Stimulated activated naive CD8-positive, alpha-beta T cell treated with anti-CD3 and anti-CD28 coated beads, Interleukin-15, amount 100 ng/mL, for 72 hours (primary cell): ENCODE results near the gene GCNT1.
"Not testable (repeated sequence)": the region's sequence is repeated elsewhere in the genome, so short reads cannot be mapped to it uniquely, and the experiment has no call there.

ENCODE experiments used
- ATAC-seq: fragments of 150-1000 bp; cut with Tn5 transposase; 2 replicates; pipeline ENCODE4 v1.10.0; 2021; ENCODE audit warnings: mild to moderate bottlenecking, moderate library complexity
- DNase-seq, 2 donors: peaks; one replicate each; pipeline ENCODE4 v3.0.0; 2021 to 2022
- H3K27ac Mint-ChIP-seq, 2 donors: one replicate each; pipeline ENCODE4 v1.8.0; 2022; ENCODE audit warnings: mild to moderate bottlenecking in 2 of 2, mixed read lengths in 2 of 2, moderate library complexity in 2 of 2
- H3K27me3 Mint-ChIP-seq: one replicate; pipeline ENCODE4 v1.8.0; 2022; ENCODE audit warnings: mixed read lengths
- H3K4me1 Mint-ChIP-seq: one replicate; pipeline ENCODE4 v1.8.0; 2022; ENCODE audit warnings: mild to moderate bottlenecking, mixed read lengths
- H3K4me3 Mint-ChIP-seq, 2 donors: one replicate each; pipeline ENCODE4 v1.8.0; 2022; ENCODE audit warnings: mild to moderate bottlenecking in 2 of 2, mixed read lengths in 2 of 2, moderate library complexity in 1 of 2
- H3K9me3 Mint-ChIP-seq, 2 donors: one replicate each; pipeline ENCODE4 v1.8.0; 2022; ENCODE audit warnings: mixed read lengths in 2 of 2

The GCNT1 gene

GRCh38 chr9:76530458-76531110 lies 71.6 kb downstream of the GCNT1 start:
- Mint-ChIP-seq H3K9me3 (no peaks in the 10 kb centered on the region), H3K27me3 (no peaks in the 10 kb centered on the region), H3K4me1 (peaks cover 15% of the 10 kb centered on the region), H3K4me3 (peak overlapping the region in 1 of 2 donors; percentile 8), H3K27ac (peak overlapping the region; percentile 27 to 80)
- DNase-seq = no peak
- no peak for ATAC-seq

GRCh38 chr9:76531231-76531780 lies 72.3 kb downstream of the GCNT1 start:
- Mint-ChIP-seq H3K27me3 (no peaks in the 10 kb centered on the region), H3K27ac (no peak overlapping the region), H3K4me3 (no peak overlapping the region), H3K9me3 (no peaks in the 10 kb centered on the region), H3K4me1 (peaks cover 15% of the 10 kb centered on the region)
- ATAC-seq = no peak
- no peak for DNase-seq

DNA sequence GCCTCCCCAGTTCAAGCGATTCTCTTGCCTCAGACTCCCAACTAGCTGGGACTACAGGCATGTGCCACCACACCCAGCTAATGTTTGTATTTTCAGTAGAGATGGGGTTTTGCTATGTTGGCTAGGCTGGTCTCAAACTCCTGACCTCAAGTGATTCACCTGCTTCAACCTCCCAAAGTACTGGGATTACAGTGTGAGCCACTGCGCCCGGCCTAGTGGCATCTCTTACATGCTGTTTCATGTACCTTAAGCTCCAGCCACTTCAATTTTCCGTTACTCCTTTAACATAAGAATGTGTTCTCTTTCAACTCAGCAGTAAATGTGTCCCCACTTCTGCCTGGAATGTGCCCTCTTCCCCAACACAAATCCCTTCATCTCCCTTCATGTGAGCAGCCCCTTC lies 73.9 kb downstream of the GCNT1 start:
- H3K27me3 Mint-ChIP-seq, H3K4me3 Mint-ChIP-seq, DNase-seq, ATAC-seq, H3K27ac Mint-ChIP-seq, H3K9me3 Mint-ChIP-seq: not testable (repeated sequence)
- peaks cover 15% of the 10 kb centered on the region for H3K4me1 Mint-ChIP-seq

- Mint-ChIP-seq H3K27ac (no peak overlapping the region), H3K4me3 (no peak overlapping the region), H3K9me3 (no peaks in the 10 kb centered on the region), H3K4me1 (peaks cover 15% of the 10 kb centered on the region), H3K27me3 (no peaks in the 10 kb centered on the region)
- no peak for ATAC-seq
- no peak for DNase-seq
These were observed 75.0 kb downstream of the GCNT1 start for GRCh38 chr9:76534026-76534425.

DNA sequence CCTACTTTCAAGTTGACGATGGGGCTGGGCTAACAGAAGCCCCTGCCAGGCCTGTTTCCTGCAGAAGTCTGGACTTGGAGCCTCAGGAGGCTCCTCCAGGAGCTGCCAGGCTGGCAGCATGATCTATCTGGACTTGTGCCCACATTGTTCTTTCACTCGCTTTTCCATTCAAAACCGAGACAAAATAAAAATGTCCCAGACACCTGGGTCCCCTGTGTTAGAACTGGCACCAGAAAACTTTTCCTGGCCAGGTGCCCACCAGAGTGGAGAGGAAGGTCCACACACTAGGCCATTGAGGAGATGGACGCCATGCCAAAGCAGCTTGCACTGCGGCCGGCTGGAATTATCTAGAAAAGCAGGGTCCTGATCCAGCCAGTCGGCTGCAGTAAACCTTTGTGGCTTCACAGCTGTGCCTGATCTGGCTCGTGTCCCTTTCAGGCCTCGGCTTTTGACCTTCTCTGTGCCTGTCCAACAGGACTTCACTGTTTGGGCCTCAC lies 78.2 kb downstream of the GCNT1 start:
- Mint-ChIP-seq H3K4me1 (peaks cover 15% of the 10 kb centered on the region), H3K4me3 (no peak overlapping the region), H3K9me3 (no peaks in the 10 kb centered on the region), H3K27ac (no peak overlapping the region), H3K27me3 (no peaks in the 10 kb centered on the region)
- DNase-seq = no peak
- ATAC-seq = no peak

DNA sequence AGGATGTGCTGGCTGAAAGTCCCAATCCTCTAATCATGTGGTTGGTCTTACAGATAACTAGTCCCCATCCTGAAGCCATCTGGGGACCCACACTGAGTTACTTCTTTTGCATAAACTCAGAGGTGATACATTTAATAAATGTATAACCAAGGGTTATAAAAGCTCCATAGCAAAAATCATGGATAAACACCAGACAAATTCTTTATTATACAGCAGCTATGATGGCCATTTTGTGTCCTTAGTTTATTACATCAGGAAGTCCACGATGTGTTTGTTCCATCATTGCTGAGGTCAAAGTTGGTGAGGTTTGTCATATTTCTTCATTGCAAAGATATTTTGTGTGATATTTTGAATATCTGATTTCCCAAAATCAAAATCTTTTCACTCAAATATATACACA lies 80.2 kb downstream of the GCNT1 start:
- ATAC-seq (no peak), DNase-seq (no peak)
- H3K4me1 Mint-ChIP-seq = peaks cover 1% of the 10 kb centered on the region
- no peak overlapping the region for H3K27ac Mint-ChIP-seq
- H3K27me3 Mint-ChIP-seq = no peaks in the 10 kb centered on the region
- H3K4me3 Mint-ChIP-seq = no peak overlapping the region
- no peaks in the 10 kb centered on the region for H3K9me3 Mint-ChIP-seq

DNA sequence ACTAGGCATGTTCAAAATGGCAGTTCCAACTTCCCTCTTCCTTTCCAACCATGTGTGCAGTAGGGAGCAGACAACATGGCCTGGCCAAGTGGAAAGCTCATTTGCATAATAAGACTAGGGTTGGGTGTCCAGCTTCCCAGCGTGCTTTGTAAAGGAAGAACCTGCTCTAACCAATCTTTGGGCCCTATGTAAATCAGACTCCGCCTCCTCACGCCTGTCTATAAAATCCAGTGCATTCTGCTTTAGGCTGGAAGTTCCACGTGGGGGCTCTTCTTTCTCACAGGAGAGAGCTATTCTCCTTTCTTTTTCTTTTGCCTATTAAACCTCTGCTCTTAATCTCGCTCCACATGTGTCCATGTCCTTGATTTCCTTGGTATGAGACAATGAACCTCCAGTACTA lies 83.4 kb downstream of the GCNT1 start:
- no peak for DNase-seq
- Mint-ChIP-seq H3K27ac (no peak overlapping the region), H3K27me3 (no peaks in the 10 kb centered on the region), H3K4me1 (no peaks in the 10 kb centered on the region), H3K9me3 (no peaks in the 10 kb centered on the region), H3K4me3 (no peak overlapping the region)
- ATAC-seq = no peak

DNA sequence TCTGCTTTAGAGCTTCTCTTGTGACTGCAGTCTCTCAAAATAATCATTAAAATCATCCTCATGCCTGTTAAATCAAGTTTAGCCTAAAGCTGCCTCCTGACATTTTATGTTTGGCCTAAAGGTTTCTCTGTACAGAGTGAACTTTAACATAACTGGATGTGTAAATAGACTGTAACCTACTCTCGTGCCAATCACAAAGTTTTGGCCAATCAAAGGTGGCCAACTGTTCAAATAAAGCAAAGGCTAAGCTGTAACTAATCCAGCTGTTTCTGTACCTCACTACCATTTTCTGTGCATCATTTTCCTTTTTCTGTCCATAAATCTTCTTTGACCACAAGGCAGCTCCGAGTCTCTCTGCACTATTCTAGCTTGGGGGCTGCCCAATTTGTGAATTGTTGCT lies 86.2 kb downstream of the GCNT1 start:
- Mint-ChIP-seq H3K4me1 (no peaks in the 10 kb centered on the region), H3K27me3 (peaks cover 11% of the 10 kb centered on the region), H3K9me3 (no peaks in the 10 kb centered on the region), H3K27ac (no peak overlapping the region), H3K4me3 (no peak overlapping the region)
- DNase-seq (no peak), ATAC-seq (no peak)

DNA sequence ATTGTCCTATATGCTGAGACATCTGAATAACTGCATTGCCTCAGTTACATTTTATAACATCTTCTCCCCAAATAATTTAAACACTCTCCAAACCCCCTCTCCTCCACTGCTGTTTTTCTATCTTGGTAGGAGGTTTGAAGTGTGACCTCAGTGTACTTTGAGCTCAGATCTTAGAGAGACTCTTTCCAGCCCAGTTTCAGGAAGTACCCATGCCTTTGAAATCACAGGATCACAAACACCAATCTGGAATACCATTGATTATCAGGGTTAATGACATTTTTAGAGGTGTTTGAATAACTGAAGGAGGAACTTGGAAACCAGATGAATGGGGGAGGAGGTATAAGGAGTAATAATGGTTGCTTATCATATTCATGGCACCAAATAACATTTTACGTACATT lies 93.2 kb downstream of the GCNT1 start:
- H3K4me3 Mint-ChIP-seq = no peak overlapping the region
- H3K4me1 Mint-ChIP-seq = no peaks in the 10 kb centered on the region
- peaks cover 34% of the 10 kb centered on the region for H3K27me3 Mint-ChIP-seq
- H3K9me3 Mint-ChIP-seq = no peaks in the 10 kb centered on the region
- H3K27ac Mint-ChIP-seq = no peak overlapping the region
- no peak for ATAC-seq
- no peak for DNase-seq

GRCh38 chr9:76552751-76553455 lies 93.9 kb downstream of the GCNT1 start:
- DNase-seq (no peak), ATAC-seq (no peak)
- Mint-ChIP-seq H3K4me3 (no peak overlapping the region), H3K9me3 (peaks cover 0 to under 1% of the 10 kb centered on the region in 2 donors), H3K27ac (peak overlapping the region in 1 of 2 donors; percentile 12), H3K4me1 (no peaks in the 10 kb centered on the region), H3K27me3 (peaks cover 34% of the 10 kb centered on the region)

DNA sequence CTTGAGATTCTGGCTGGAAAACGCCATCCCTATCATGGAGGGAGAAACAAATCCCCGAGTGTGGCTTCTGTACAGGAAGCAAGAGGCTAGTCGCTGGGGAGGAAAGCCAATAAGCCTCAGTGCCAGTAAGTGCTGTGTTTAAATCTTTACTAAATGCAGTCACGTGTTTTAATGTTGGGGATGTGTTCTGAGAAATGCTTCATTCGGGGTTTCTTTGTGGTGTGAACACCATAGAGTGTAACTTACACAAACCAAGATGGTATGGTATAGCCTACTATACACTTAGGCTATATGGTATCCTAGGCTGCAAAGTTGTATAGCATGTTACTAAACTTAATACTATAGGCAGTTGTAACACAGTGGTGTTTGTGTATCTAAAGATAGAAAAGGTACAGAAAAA lies 94.7 kb downstream of the GCNT1 start:
- DNase-seq (no peak), ATAC-seq (no peak)
- no peak overlapping the region for H3K27ac Mint-ChIP-seq
- H3K27me3 Mint-ChIP-seq = peaks cover 34% of the 10 kb centered on the region
- peaks cover 0 to 6% of the 10 kb centered on the region in 2 donors for H3K9me3 Mint-ChIP-seq
- H3K4me3 Mint-ChIP-seq = no peak overlapping the region
- H3K4me1 Mint-ChIP-seq = no peaks in the 10 kb centered on the region
